ENCODE results near the gene SH2D1B. TPM values are rescaled to one million over a fixed set of nuclear protein-coding genes. Genes with fewer than 3 reads are reported as not detected.

The SH2D1B gene
- total and polyA plus RNA-seq, 12 donors = 0.09 to 0.60 (median 0.15) TPM; not detected in 7

DNA sequence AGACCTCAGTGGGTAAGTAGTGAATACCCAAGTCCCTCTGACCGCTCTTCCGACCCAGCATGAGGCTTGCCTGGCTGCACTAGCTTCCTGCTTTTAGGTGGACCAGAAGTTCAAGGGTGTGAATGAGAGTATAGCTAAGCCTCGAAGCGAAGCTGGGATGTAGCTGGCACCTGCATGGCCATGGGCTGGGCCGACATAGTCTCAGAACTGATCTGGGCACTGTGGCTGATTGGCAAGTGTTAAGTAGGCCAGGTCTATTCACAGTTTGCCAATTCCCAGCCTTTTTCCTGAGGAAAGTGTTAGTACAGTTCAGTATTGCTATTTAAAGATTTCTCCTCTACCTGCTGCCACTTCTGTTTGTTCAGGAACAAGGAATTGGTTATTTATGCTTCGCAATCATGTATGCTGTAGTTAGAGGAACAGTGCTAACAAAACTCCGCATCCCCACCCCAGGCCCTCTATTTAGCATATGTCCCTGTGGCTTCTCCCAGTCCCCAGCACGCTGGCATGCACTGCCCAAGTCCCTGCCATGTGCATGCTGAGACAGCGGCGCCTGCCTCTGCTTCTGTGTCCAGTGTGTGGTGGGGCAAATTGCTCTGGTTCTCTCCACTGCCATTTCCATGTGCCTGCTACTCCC lies 51.6 kb downstream of the SH2D1B start:
- DNase-seq (no peak), ATAC-seq (no peak)
- no peaks in the 10 kb centered on the region for H3K27me3 ChIP-seq
- no peaks in the 10 kb centered on the region for H3K9me3 ChIP-seq
- no peak for TF ChIP-seq CTCF (IDR thresholded peaks at IDR 0.05)
- H3K4me1 ChIP-seq = peaks cover 0 to 13% (median 0%) of the 10 kb centered on the region in 9 donors
- H3K4me3 ChIP-seq = no peak overlapping the region
- intact Hi-C loops (cut with DNase I) = no loop called here
- no peak overlapping the region for H3K27ac ChIP-seq
- 96 to 98% methylated on average over 10 of the region's 10 CpGs for WGBS, 2 donors
- peaks cover 0 to 3% (median 0%) of the 10 kb centered on the region in 9 donors for H3K36me3 ChIP-seq

DNA sequence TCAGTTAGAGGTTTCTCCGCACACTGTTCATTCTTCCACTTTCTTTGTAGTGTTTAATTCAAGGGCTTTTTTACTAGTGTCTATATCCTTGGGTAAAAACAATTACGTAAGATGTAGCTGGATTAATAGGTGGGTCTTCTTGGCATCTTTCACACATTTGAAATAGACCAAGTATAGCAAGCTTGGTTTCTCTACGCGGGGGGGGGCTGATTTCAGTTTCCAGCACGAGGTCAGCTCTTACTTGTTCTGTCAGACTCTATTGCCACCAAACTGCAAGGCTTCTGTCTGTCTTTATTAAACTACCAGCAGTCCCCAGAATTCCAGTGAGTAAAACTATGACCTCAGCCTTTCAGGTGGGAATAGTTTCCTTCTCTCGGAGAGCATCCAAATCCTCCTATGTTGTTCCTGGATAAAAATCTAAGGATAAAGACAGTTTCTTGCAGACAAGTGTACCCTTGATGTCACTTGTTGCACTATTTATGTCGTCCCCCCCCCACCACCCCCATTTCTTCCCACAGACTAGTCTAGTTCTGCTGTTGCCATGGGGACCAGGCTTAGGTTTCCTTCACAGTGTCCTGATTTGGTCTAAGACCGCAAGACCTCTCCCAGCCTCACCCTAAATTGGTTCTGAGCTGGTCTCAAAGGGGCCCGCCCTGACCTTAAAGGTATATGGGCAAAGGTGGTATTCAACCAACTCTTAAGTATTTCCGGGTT lies 52.3 kb downstream of the SH2D1B start:
- 93 to 94% methylated on average over 10 of the region's 10 CpGs for WGBS, 2 donors
- TF ChIP-seq CTCF (IDR thresholded peaks at IDR 0.05) = no peak
- Histone ChIP-seq H3K27me3 (no peaks in the 10 kb centered on the region), H3K4me1 (peaks cover 0 to 13% (median 0%) of the 10 kb centered on the region in 9 donors), H3K36me3 (no peaks in the 10 kb centered on the region), H3K27ac (no peak overlapping the region), H3K4me3 (no peak overlapping the region), H3K9me3 (no peaks in the 10 kb centered on the region)
- no peak for DNase-seq
- ATAC-seq = no peak
- intact Hi-C loops (cut with DNase I) = no loop called here

DNA sequence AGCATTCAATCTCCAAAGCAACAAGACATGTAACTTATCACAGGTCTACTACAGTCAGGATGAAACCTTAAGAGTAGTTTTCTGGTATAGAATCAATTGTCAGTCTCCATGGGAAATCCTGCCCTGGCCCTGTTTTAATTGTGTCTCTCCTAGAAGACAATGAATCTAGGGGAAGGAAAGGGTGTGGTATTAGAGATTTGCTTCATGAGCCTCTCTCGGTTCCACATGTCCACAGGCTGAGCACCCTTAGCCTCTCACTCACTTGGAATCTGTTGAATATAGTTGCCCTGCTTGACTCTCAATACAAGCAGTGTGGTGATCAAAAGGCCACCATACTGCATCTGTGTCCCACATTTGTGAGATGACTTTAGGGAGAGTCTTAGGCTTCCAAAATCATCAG lies 53.0 kb downstream of the SH2D1B start:
- no peaks in the 10 kb centered on the region for H3K27me3 ChIP-seq
- intact Hi-C loops (cut with DNase I) = no loop called here
- 60 to 70% methylated on average over 1 of the region's 1 CpG for WGBS, 2 donors
- ATAC-seq (peak in 4 of 8 donors; percentile 16 to 61 (median 40)), DNase-seq (no peak)
- H3K4me3 ChIP-seq = no peak overlapping the region
- peaks cover 0 to 13% (median 0%) of the 10 kb centered on the region in 9 donors for H3K4me1 ChIP-seq
- no peak for TF ChIP-seq CTCF (IDR thresholded peaks at IDR 0.05)
- H3K36me3 ChIP-seq = no peaks in the 10 kb centered on the region
- H3K9me3 ChIP-seq = no peaks in the 10 kb centered on the region
- no peak overlapping the region for H3K27ac ChIP-seq

DNA sequence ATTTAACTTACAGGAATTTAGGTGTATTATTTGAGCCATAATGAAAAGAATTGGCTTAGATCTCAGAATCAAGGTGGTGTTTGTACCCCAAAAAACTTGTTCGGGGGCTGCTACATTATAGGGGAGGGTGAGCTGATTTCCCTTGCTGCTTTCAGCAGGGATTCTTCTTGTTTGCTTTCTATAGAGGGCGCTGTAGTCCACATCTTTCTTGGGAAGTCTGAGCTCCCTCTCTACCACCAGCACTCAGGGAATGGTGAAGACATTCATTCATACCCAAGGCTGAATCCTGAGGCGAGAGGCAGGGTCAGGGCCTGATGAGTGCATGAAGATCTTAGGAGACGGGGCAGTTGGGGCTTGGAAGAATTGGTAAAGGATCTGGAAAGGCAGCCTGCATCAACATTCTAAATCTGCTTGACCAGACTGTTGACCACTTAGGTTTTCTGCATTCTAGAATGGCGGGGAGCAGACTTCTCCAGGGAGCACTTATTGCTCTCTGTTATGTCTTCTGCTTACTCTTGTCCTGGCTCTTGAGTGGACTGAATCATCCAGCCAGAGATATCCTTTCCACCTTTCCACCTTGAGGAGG lies 54.2 kb downstream of the SH2D1B start:
- DNase-seq (no peak), ATAC-seq (peak in 1 of 8 donors; percentile 34)
- peak in 5 of 9 donors; percentile 25 to 50 (median 34) for TF ChIP-seq CTCF (IDR thresholded peaks at IDR 0.05)
- no peaks in the 10 kb centered on the region for H3K27me3 ChIP-seq
- peaks cover 0 to 16% (median 0%) of the 10 kb centered on the region in 9 donors for H3K4me1 ChIP-seq
- WGBS, 2 donors = 57 to 70% methylated on average over 5 of the region's 5 CpGs
- no peak overlapping the region for H3K27ac ChIP-seq
- H3K9me3 ChIP-seq = no peaks in the 10 kb centered on the region
- no peak overlapping the region for H3K4me3 ChIP-seq
- intact Hi-C loops (cut with DNase I) = no loop called here
- H3K36me3 ChIP-seq = no peaks in the 10 kb centered on the region

All from heart right ventricle (tissue), 16 donors.